GM21717 (cell line): Measurements from ENCODE around the gene DPEP1.
"Not testable (repeated sequence)": the region's sequence is repeated elsewhere in the genome, so short reads cannot be mapped to it uniquely, and the experiment has no call there.

ENCODE experiments used
- ATAC-seq: cut with Tn5 transposase; IDR thresholded peaks from one replicate; pipeline ENCODE4 v1.9.1; 2021; ENCODE audit warnings: mild to moderate bottlenecking, moderate library complexity; ENCODE audit not compliant: unreplicated experiment

The DPEP1 gene

DNA sequence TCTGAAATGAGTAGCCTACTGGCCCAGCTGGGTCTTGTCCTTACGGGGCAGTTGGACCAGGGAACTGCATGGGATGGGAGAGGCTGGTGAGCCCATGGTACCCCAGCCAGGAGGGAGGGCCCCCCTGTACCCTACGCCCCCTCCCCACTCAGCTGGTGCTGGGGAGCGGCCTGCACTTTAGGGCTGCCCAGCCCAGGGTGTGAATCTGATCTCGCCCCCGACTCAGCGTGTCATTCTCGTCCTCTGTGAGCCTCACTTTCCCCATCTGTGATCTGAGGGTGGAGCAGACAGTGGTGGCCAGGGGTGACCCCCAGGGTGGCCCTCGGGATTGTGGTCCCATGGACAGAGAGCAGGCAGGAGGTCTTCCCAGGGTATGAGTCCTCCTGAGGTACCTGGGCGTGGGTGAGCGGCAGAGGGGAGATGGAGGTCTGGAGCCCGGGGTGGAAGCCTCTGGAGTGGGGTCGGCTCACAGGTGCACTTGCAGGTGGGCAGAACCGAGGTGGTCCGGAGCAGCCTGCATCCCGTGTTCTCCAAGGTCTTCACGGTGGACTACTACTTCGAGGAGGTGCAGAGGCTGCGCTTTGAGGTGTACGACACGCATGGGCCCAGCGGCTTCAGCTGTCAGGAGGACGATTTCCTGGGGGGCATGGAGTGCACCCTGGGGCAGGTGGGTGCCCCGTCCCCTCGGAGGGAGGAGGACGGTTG is 36.2 kb upstream of the DPEP1 start:
- no peak for ATAC-seq

DNA sequence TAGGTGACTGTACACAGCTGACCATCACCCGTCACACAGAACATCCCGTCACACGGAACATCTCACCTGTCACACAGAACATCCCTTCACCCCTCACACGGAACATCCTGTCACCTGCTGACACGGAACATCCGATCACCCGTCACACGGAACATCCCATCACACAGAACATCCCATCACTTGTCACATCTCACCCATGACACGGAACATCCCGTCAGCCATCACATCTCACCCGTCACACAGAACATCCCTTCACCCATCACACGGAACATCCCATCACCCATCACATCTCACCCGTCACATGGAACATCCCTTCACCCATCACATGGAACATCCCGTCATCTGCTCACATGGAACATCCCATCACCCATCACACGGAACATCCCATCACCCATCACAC is 34.1 kb upstream of the DPEP1 start:
- ATAC-seq, result no peak

DNA sequence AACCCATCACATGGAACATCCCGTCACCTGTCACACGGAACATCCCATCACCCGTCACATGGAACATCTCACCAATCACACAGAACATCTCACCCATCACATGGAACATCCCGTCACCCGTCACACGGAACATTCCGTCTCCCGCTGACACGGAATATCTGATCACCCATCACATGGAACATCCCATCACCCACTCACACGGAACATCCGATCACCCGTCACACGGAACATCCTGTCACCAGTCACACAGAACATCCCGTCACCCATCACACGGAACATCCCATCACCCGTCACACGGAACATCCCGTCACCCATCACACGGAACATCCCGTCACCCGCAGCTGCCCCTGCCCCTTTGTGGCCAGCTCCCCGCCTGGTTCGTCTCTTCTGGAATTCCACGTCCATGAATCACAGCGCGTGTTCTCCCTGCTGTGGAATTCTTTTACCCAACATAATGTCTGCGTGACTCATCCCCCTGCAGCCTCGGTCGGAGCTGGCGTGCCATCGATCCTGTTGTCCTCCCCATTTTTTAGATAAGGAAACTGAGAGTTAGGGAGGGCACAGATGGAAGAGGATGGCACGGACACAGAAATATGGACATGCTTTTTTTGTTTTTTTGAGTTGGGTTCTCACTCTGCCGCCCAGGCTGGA is 32.3 kb upstream of the DPEP1 start:
- ATAC-seq, result no peak

DNA sequence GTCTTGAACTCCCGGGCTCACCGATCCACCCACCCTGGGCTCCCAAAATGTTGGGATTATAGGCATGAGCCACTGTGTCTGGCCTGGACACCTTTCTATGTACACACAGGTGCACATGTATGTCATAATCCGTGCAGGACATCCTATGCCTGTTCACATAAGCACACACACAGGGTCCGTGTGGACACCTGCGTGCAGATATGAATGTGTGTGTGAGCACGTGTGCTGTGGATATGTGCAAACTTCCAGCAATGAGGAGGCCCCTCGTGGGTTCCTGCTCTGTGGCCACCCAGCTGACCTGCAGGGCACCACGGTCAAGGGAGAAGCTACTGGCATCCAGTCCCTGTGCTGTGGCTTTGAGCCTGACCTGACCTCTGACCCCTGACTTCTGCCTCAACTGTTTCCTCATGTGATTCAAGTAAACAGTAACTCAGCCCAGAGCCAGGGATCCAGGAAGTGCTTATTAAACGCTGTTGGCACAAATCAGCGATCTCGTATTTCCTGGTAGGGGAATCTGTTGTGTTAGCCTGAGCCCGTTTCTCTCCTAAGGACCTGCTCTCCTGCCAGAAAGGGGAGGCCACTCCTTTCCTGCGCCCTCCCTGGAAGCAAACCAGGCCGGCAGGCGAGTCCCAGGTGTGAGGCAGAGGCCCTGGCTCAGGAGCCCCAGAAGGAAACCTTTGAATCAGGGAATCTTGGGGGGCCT is 31.4 kb upstream of the DPEP1 start:
- ATAC-seq, result no peak

- ATAC-seq, result no peak
Measured at GRCh38 chr16:89582614-89583196, 30.7 kb upstream of the DPEP1 start.

DNA sequence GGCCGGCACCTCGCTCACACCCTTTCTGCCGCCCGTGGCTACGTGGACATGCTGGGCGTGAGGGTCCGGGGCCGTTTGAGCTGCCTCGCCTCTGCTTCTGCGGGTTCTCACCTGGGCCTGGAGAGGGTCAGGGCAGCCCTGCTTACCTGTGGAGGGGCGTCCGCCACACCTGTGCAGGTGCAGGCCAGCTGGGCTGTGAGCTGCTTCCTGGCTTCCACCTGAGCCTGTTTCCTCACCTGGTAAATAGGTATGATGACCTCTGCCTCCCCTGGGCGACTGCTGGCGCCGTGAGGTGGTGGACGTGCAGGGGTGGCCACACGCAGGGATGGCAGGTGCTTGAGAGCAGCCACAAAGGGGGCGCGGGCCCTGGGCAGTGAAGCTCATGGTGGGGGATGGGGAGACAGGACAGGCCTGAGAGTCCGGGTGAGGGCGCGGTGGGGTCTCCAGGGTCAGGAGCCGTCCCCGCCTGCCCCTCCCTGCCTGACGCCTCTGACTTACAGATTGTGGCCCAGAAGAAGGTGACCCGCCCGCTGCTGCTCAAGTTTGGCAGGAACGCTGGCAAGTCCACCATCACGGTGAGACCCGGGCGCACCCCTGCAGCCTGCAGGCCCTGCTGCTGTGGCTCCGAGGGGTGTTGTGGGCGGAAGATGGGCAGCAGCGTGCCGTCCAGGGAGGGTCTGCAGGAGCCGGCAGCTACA is 30.1 kb upstream of the DPEP1 start:
- ATAC-seq, result no peak

DNA sequence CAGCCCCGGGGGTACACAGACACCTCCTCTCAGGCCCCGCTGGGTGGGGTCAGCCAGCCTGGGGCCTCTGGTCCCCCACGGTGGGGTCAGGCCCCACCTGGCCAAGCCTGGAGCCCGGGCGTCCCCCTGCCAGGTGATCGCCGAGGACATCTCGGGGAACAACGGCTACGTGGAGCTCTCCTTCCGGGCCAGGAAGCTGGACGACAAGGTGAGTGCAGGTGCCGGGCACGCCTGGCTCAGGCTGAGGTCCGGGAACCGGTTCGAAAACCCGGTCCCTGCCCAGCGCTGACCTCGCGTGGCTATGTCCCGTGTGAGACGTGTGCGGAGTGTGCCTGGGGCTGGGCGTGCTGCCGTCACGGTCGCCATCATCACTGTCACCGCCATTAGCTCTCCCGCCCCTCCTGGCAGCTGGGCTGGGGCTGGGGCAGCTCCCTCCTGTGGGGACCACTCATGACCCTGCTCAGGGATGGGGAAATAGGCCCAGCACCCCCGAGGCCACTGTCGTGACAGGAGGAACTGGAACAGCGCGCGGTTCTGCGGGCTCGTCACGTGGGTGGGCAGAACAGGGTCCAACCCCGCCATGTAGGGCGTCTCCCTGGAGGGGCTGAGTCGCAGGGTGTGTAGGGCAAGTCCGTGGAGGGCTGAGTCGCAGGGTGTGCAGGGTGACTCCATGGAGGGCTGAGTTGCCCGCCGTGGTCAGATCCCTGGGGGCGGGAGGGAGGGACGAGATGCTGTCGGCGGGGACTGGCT is 29.4 kb upstream of the DPEP1 start:
- no peak for ATAC-seq

DNA sequence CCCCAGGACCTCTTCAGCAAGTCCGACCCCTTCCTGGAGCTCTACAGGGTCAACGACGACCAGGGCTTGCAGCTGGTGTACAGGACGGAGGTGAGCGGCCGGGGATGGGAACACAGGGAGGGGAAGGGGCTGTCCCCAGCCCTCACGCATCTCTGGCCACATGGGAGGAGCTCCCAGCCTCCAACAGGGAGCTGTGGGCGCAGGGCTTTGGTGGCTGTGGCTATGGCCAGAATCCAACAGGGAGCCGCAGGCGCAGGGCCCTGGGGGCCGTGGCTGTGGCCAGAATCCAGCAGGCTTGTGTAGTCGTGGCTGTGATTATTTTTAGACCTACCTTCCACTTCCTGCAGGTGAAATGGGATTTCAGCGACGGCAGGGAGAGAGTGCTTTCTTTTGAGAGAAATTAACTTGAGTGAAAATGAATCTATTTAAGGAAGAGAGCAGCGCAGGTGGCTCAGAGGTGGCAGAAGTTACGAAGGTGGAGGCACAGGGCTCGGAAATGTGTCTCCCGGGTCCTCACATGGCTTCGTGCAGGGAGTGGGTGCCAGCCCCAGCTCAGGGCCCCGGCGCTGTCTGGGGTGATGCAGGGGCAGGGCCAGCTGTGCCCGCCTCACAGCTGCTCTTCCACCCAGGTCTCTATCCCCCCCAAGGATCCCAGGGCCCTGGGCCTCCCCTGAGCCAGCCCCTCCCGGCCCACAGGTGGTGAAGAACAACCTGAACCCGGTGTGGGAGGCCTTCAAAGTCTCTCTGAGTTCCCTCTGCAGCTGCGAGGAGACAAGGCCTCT is 28.5 kb upstream of the DPEP1 start:
- ATAC-seq, result no peak

DNA sequence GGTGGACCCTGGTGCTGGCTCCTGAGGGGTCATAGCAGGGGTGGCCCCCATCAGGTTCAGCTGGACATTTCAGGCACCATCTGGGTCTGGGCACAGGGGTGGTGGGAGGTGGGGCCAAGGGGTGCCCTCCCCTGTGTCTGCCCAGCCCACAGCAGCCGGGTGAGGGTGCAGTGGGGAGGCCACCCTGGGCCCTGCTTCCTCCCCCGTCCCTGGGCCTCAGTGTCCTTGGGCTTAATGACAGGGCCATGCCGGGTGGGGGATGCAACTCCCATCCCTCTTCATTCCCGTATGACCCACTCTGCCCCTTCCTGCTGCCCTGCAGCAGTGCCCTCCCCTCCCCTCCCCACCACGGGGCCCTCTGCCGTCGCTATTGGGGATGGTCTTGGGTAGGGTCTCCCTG is 27.2 kb upstream of the DPEP1 start:
- ATAC-seq, result no peak

- no peak for ATAC-seq
Measured at GRCh38 chr16:89586853-89587252, 26.6 kb upstream of the DPEP1 start.

GRCh38 chr16:89587676-89588075 is 25.8 kb upstream of the DPEP1 start:
- ATAC-seq, result not testable (repeated sequence)

- ATAC-seq, result no peak
Measured at GRCh38 chr16:89588413-89589109, 24.9 kb upstream of the DPEP1 start.

GRCh38 chr16:89589241-89589926 is 24.1 kb upstream of the DPEP1 start:
- ATAC-seq, result no peak

DNA sequence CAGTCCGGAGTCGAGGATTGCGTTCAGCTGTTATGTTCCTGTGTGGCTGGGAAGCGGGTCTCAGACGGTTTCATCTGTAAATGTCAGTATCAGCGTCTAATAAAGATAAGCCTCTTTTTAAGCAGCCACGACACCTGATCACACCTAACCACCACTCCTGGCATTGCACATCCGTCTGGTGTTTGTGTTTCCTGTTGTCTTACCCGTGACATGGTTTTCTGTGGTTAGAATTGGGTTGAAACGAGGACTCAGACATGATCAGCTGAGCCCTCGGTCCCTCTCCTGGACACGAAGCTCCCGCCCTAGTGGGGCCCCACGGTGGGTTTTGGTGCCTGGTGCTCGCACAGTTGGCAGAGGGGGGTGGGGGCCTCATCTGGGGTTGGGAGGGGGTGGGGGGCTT is 19.6 kb upstream of the DPEP1 start:
- no peak for ATAC-seq

- ATAC-seq, result no peak
Measured at GRCh38 chr16:89595330-89596060, 17.9 kb upstream of the DPEP1 start.

DNA sequence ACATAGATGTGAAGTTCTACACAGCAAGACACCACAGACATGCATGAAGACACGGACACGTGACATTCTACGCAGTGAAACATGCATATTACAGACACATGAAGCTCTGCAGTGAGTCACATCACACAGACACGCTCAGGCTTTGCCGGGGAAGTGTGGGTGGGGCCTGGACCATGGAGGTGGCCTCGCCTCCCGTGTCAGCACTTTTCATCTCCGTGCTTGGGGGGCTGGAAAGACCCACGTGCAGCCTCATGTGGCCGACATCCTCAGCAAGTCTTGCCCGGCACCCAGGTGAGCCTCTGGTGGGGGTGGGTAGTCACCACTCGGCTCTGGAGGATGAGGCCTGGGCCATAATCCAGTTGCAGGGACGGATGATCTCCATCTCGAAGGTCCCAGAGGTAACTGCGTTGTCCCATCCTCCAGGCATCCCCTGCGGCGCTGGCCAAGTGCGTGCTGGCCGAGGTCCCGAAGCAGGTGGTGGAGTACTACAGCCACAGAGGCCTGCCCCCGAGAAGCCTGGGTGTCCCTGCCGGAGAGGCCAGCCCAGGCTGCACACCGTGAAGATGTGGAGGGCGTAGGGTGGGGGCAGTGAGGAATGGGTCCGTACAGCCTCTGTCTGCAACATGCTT is 17.3 kb upstream of the DPEP1 start:
- ATAC-seq, result no peak

- no peak for ATAC-seq
Measured at GRCh38 chr16:89596957-89597649, 16.3 kb upstream of the DPEP1 start.
